Retinal pigment epithelial cell (primary cell): ENCODE measurements around the gene WNT8A.
A peak's percentile ranks its signal among the peaks of the same experiment; 100 is the strongest.

ENCODE experiments used
- DNase-seq: peaks from one replicate; pipeline ENCODE4 v3.0.0-alpha.2; 2010; ENCODE audit warnings: low read depth
- H3K4me3 ChIP-seq: 2 replicates; pipeline ENCODE4 v1.5.1; 2011; ENCODE audit warnings: mild to moderate bottlenecking, low read length, control low read depth, moderate library complexity
- CTCF ChIP-seq: conservative IDR thresholded peaks from 2 replicates; pipeline ENCODE4 v1.5.1; 2011; ENCODE audit warnings: low read depth, low read length, control low read depth, inconsistent platforms

WNT8A gene

GRCh38 chr5:138053554-138053953 lies 30.3 kb upstream of the WNT8A start:
- H3K4me3 ChIP-seq = no peak overlapping the region
- TF ChIP-seq CTCF = no peak
- DNase-seq = no peak

GRCh38 chr5:138054206-138054605 lies 29.6 kb upstream of the WNT8A start:
- no peak for DNase-seq
- no peak for TF ChIP-seq CTCF
- no peak overlapping the region for H3K4me3 ChIP-seq

DNA sequence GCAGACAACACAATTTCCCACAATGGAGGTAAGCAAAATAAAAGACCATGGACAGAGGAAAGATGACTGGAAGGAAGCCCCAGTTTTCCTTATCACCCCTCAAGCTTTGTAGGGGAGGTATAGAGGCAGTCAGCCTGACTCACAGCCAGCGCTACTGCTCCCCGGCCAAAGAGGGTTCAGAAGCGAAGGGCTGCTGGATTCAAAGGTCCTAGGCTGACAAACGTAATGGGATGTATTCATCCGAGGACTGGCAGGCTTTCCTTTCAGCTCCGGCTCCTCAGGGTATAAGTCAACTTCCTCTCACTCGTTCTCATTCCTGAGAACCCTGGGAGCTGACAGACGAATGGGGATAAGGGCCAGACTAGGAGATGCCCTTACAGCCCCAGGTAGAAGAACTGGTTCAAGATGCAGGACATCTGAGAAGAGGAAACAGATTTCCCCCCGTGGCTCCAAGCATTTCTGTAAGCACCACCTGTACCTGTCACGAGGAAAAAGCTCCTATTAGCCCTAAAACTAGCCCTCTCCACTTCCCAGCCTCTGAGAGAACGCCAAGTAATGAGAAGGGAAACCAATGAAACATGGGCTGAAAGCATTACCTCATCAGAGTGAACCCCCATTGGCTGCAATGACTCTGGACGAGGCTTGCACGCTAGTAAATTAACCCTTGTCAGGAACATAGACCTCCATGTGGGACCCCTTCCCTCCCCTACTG lies 28.8 kb upstream of the WNT8A start:
- no peak for DNase-seq
- no peak for TF ChIP-seq CTCF
- peak overlapping the region; percentile 23 for H3K4me3 ChIP-seq

DNA sequence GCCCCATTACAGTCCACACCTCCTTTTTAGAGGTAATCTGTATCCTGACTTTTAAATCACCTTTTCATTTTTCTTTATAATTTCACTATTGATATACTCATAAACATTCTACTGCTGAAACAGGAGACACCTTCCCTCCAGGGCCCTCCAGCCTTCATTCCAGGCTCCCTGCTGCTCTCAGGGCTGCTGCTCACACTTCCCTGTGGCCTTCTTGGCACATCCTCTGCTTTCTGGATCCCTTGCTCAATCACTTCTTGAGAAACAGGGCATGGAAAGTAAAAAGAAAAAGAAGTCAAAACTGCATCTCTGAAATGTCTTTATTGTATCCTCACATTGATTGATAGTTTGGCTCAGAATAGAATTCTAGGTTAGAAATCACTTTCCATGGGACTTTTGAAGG lies 19.3 kb upstream of the WNT8A start:
- no peak for TF ChIP-seq CTCF
- DNase-seq = no peak
- H3K4me3 ChIP-seq = no peak overlapping the region

DNA sequence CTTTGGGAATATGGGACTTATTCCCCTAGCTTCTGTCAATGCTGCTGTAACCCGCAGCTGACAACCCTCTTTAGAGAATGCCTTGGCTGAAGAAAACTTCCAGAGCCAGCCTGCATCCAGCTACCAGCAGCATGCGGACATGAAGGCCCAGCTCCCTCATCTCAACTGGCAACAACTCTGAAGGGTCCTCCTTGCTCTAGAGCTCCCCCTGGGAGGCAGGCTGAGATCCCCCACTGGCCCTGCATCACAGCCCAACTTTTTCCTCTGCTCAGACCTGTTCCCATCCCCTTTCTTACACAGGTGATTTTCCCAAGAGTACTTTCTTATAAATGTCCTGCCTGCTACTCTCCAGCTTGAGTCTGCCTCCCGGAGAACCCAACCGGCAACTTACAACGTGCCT lies 18.7 kb upstream of the WNT8A start:
- TF ChIP-seq CTCF = peak; percentile 57
- H3K4me3 ChIP-seq = no peak overlapping the region
- no peak for DNase-seq

- no peak for DNase-seq
- no peak for TF ChIP-seq CTCF
- no peak overlapping the region for H3K4me3 ChIP-seq
These were observed 15.9 kb upstream of the WNT8A start for GRCh38 chr5:138067945-138068344.
